GDM1 (cell line): ENCODE data around the gene SEC16A.

ENCODE experiments used
- DNase-seq: peaks from one replicate; lab custom pipeline; 2025; lab: John Stamatoyannopoulos, UW

SEC16A gene

DNA sequence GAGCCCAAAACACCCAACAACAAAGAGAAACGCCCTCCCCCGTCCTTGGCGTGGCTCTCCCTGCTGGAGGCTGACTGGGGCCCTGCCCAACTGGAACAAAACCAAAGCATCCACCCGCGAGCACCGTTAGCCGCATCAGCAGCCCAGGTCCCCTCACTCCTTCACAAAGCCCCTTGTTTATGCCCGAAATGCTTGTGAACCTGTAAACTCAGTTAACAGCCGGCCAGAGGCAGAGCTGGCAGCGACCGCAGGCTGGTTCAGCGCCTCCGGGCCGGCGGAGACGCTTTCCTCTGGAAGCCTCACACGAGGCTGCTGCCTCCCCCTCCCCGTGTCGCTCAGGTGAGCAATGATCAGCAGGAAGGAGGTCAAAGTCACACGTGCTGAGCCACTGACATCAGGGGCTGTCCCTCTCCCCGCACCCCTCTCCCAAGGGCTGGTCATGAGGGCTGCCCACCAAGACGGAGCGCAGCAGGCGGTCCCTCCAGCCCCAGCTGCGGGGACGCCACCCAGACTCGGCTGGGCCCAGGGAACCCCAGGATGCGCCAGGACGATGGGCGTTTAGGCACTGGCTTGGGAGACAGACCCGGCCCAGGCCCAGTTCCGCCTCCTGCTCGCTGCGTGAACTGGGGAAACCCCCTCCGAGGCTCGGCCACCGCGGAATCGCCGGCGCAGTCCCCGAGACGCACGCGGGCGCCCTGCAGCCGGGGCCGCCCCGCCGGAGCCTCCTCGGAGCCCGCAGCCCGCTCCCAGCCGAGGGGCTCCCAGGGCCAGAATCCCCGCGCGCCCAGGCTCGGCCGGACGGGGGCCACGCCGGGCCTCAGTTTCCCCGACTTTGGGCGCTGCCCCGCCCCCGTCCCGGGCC lies 83.4 kb downstream of the SEC16A start:
- no peak for DNase-seq

DNA sequence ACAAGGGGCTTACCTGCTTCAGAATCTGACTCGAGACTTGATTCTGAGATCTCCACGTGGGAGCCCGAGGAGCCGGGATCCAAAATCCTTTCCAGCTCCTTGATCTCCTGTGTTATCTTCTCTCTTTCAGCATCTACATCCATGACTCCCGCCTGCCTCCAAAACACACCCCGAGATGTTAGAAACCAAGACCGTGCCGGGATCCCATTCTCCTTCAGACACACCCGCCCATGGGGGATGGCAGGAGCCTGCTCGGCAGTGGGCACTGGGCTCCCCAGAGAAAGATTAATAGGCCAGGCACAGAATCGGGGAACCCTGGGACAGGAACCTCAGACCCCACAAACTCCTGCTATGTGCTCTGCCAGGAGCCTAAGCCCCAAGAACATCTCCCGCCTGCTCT lies 84.6 kb downstream of the SEC16A start:
- no peak for DNase-seq

DNA sequence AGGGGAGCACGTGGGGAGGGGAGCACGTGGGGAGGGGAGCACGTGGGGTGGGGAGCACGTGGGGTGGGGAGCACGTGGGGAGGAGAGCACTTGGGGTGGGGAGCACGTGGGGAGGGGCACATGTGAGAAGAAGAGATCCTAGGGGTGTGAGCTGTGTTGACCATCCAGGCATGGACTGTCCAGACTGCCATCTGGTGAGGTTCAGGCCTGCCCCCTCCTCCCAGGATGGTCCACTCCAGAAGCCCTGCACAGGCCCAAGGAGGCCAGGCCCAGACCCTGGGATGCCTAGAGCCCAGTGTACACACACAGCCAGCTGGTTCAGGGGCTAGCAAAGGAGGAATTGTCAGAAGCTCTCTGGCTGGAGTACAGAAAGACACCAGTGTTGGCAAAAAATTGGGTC lies 85.2 kb downstream of the SEC16A start:
- no peak for DNase-seq

DNA sequence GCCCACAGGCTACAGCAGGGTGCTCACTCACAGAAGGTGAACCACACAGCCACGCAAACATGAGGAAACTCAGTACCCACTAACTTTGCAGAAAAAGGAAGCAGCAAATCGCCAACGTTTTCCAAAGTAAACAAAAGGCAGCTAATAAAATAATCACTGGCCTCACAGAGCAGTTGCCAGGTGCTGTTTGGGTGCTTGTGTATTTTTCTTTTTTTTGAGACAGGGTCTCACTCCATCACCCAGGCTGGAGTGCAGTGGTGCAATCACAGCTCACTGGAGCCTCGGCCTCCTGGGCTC lies 86.7 kb downstream of the SEC16A start:
- DNase-seq, result no peak

DNA sequence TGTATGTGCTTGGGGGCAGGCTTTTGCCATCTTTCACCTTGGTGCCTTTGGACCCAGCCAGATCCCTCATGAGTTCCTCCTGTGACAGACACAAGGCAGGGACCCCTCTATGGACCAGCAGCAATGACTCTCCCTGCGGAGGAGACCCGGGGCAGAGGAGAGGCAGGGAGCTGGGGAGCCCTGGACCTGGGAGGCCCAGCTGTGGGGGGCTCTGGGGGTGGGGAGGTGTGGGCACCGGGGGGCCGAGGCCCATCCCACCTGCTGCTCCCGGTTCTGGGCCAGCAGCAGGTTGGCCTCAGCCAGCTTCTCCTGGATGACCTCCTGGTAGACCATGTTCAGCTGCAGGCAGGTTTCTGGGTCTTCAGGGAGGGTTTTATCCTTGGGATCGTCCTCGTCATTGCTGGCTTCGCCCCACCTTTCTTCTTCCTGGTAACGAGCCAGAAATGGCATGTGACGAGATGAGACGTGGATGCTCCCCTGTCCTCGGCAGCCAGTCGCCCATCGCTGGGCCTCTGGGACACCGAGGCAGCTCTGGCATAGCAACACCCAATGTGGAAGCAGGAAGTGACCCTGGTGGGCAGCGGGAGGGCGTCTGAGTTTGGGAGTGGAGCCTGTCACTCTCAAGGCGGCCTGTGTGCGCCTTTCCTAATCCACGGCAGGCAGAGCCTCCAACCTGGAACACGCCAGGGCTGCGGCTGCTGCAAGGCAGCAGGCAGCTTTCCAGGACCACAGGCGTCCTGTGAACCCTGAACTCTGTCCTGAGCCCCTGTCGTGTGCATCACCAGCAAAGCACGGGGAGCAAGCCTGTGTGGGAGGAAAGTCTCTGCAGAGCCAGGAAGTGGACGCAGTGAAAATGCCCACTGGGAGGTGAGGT lies 87.3 kb downstream of the SEC16A start:
- no peak for DNase-seq

DNA sequence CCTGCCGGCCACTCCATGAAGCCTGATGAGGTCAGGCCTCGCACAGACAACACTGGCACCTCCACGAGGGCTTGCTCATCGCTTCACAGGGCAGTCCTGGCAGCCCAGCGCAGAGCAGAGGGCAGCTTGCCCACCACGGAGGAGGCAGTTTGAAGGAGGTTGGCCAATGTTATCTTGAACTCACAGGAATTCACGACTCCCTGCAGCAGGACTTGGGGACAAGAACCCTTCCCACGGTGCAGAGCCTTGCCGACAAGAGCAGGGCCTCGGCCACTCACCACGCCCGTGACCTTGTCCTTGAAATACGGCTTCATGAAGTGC lies 87.9 kb downstream of the SEC16A start:
- DNase-seq, result no peak

DNA sequence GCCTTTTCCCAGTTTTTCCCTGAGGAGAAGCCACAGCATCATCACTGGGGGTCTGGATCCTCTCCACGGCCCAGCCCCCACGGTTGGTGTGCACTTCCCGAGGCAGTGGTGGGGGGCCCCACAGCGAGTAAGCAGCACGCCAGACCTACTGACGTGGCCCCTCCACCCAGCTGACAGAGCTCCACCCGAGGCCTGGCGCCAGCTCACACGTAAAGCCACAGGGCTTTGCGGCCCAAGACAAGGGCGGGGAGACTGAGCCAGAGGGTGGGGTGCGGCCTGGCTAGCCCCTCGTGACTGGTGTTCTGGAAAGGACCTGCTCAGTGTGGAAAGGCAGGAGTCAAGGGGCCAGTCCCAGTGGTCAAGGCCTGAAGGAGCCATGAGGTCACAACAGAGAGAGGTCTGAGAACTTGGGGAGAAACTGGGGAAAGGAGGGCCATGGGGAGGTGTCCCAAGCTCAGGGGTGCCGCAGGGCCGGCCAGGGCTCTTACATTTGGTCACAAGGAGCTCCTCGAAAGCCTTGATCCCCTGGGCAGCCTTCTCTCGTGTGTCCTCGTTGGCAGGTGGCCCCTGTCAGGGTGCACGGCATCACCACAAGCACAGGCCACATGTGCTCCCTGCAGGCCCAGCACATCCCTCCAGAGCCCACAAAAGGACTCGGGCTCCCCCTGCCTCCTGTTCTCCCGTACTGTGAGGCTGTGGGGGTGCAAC lies 88.4 kb downstream of the SEC16A start:
- no peak for DNase-seq

DNA sequence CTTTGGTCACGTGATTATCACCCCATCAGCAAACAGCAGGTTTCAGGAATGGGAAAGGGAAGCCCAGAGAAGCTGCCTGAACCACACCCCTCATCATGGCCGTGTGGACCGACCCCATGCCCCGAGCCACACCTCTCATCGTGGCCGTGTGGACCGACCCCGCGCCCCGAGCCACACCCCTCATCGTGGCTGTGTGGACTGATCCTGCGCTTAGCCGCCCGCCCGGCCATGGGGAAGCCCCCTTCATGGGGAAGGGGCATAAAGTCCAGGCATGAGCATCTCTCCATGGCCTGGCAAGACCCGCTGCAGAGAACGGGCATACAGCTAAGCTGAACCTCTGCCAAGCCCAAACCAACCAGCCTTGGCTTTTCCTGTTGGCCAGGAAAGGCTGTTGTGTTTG lies 89.3 kb downstream of the SEC16A start:
- DNase-seq, result no peak

DNA sequence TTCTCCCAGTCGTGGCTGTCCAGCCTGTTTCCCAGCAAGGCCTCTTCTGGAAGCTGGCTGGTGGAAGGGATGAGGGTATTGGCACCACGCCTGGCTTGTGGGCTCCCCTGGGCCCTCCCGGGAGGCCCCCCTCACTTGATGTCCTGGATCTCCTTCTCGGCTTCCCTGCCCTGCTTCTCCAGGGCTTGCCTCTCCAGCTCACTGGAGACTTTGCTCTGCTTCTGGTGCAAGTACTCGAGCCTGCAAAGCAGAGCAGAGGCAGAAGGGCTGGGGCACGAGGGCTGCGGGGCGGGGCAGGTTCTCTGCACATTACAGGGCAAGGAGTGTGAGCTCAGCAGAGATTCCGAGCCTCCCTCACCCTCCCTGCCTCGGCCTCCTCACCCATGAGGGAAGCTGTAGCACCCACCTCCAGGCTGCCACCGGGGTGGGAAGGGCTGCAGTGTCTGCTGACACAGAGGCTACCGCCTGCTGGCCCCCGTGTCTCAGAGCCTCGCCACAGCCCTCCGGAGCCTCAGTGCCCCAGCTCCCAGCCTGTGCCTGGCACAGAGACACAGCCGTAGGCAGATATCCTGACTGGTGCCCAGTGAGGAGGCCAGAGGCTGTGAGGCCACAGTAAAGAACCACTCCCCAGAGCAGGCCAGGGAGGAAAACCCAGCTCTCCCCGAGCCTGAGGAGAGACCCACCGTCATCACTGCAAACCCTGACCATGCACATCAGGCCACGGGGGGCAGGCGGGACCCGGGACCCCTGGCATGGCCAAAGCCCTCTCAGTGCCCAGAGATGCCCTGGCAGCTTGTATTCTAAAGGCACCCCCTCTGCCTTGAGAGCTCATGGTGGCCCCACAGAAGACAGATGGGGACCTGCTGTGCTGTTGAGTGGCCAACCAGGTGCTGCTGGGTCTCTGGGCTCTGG lies 90.0 kb downstream of the SEC16A start:
- no peak for DNase-seq

DNA sequence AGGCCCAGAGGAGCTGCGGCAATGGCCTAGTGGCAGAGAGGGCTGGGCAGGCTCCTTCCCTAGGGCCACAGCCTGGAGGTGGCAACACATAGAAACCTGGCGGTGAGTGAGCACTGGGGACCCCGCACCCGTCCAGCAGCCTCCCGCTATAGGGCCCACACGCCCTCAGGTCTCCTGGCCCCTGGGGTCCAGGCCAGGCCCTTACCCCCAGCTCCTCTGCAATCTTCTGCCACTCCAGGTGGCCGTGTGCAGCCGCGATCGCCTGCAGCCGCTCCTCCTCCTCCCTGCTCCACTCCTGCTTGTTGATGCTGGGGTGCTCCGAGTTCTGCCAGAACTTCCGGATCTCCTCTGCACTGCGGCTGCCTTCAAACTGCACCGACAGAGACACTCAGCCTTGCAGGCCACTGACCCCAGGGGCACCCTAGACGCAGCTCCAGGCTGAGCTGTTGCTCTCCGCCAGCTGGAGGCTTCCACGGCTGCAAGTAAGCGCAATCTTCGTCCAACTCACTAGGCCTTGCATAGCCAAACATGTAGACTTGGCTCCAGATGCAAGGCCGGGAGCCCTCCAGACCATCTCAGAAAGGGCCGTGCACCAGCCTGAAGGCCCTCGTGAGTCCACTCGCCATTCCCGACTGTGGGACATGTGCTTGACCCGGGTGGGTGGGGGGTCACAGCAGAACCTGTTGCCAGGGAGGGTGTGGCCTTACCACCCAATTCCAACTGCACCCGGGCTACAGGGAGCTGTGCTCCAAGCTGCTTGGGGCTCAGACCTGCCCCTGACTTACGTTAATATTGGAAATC lies 90.9 kb downstream of the SEC16A start:
- DNase-seq, result no peak
